Occipital lobe (tissue), 2 donors: Measurements from ENCODE around the gene ENC1. TPM values are rescaled to one million over a fixed set of nuclear protein-coding genes. Genes with fewer than 3 reads are reported as not detected.

ENCODE experiments used
- DNase-seq: peaks from one replicate; lab custom pipeline; 2025; lab: John Stamatoyannopoulos, UW
- total RNA-seq: library from RNA; depleted of rRNA; stranded (reverse); fragments of >200 nt; gene quantifications from one replicate; pipeline ENCODE4 v1.2.3, GENCODE V29; 2014

Gene ENC1
- total RNA-seq, 1 donor from 2014 or later = 1,378 TPM

GRCh38 chr5:74631081-74631953, 9.2 kb downstream of the ENC1 start:
- DNase-seq = no peak

GRCh38 chr5:74630453-74631066, 10.0 kb downstream of the ENC1 start:
- DNase-seq = no peak

- DNase-seq = no peak
Observed at GRCh38 chr5:74629326-74629725, 11.2 kb downstream of the ENC1 start.

- DNase-seq = no peak
Observed at GRCh38 chr5:74628359-74628758, 12.2 kb downstream of the ENC1 start.

GRCh38 chr5:74627646-74628279, 12.8 kb downstream of the ENC1 start:
- DNase-seq = no peak

- DNase-seq = no peak
Observed at GRCh38 chr5:74626386-74627222, 13.9 kb downstream of the ENC1 start.

- no peak for DNase-seq
Observed at GRCh38 chr5:74625742-74626241, 14.7 kb downstream of the ENC1 start.

GRCh38 chr5:74624931-74625505, 15.5 kb downstream of the ENC1 start:
- DNase-seq = no peak

- DNase-seq = no peak
Observed at GRCh38 chr5:74624501-74624900, 16.0 kb downstream of the ENC1 start.

- DNase-seq = no peak
Observed at GRCh38 chr5:74623748-74624408, 16.6 kb downstream of the ENC1 start.

GRCh38 chr5:74623006-74623611, 17.4 kb downstream of the ENC1 start:
- DNase-seq = no peak

- no peak for DNase-seq
Observed at GRCh38 chr5:74622122-74622521, 18.4 kb downstream of the ENC1 start.

GRCh38 chr5:74621492-74621891, 19.0 kb downstream of the ENC1 start:
- DNase-seq = no peak

- DNase-seq = no peak
Observed at GRCh38 chr5:74619308-74619707, 21.2 kb downstream of the ENC1 start.

GRCh38 chr5:74618106-74618505, 22.4 kb downstream of the ENC1 start:
- DNase-seq = no peak

GRCh38 chr5:74617202-74617601, 23.3 kb downstream of the ENC1 start:
- DNase-seq = no peak

- no peak for DNase-seq
Observed at GRCh38 chr5:74616236-74617146, 24.0 kb downstream of the ENC1 start.

GRCh38 chr5:74613283-74613682, 27.2 kb downstream of the ENC1 start:
- DNase-seq = no peak

GRCh38 chr5:74612045-74612444, 28.5 kb downstream of the ENC1 start:
- no peak for DNase-seq
